Measurements from ENCODE around the gene SRM.

DNA sequence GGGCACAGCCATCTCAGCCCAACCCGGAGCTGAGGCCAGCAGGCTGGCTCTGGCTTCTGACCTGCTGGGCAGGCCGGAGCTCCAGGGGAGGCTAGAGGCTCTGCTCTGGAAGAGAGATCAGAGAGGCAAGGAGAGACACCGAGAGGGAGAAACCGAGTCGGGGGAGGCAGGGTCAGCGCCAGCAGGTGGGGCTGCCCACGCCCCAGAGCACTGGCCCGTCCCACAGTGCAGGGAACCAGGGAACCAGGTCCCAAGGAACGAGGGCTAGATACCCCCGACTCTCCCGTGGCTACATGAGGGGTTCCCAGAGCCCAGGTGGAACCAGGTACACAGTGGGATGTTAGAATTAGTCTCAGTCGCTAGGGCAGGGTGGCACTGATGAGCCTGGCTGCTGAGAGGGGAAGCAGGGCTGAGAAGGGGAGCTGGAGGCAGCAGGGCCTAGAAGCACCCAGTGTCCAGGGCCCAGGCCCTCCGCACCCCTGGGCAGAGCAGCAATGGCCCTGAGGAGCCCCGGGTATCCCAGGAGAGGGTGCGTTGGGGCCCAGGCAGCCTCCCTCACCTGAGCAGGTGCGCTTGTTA, 14.9 kb downstream of the SRM start:
- no peak for TF ChIP-seq POLR2A (IDR thresholded peaks at IDR 0.05)
- TF ChIP-seq, protein P1, sequence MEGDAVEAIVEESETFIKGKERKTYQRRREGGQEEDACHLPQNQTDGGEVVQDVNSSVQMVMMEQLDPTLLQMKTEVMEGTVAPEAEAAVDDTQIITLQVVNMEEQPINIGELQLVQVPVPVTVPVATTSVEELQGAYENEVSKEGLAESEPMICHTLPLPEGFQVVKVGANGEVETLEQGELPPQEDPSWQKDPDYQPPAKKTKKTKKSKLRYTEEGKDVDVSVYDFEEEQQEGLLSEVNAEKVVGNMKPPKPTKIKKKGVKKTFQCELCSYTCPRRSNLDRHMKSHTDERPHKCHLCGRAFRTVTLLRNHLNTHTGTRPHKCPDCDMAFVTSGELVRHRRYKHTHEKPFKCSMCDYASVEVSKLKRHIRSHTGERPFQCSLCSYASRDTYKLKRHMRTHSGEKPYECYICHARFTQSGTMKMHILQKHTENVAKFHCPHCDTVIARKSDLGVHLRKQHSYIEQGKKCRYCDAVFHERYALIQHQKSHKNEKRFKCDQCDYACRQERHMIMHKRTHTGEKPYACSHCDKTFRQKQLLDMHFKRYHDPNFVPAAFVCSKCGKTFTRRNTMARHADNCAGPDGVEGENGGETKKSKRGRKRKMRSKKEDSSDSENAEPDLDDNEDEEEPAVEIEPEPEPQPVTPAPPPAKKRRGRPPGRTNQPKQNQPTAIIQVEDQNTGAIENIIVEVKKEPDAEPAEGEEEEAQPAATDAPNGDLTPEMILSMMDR (IDR thresholded peaks at IDR 0.05), result no peak
